ENCODE results near the gene RNF123.

The RNF123 gene

GRCh38 chr3:49658711-49659110, 30.6 kb upstream of the RNF123 start:
- no peak for DNase-seq (ENCODE audit: low read depth)

- DNase-seq (ENCODE audit: low read depth) = no peak
Observed at GRCh38 chr3:49659756-49660155, 29.6 kb upstream of the RNF123 start.

- no peak for DNase-seq (ENCODE audit: low read depth)
Observed at GRCh38 chr3:49661281-49661680, 28.1 kb upstream of the RNF123 start.

GRCh38 chr3:49662021-49662420, 27.3 kb upstream of the RNF123 start:
- DNase-seq (ENCODE audit: low read depth) = no peak

GRCh38 chr3:49662720-49663413, 26.5 kb upstream of the RNF123 start:
- no peak for DNase-seq (ENCODE audit: low read depth)

DNA sequence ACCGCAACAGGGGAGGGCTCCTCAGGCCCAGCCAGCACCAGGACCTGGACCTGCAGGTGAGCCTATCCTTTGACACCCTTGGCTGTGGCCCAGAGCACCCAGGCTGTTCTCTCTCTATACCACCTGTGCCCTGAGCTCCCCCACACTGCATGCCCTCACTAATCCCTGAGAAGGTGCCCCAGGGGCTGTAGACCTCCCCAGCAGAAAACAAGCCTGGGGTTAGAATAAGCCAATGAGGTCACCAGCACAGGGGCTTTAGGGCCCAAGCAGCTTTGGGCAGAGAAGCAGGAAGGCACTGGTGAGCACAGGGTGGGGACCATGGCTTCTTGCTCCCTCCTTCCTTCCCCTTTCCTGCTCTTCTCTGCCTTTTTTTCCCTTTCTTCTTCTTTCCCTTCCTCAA, 25.5 kb upstream of the RNF123 start:
- DNase-seq (ENCODE audit: low read depth) = no peak

DNA sequence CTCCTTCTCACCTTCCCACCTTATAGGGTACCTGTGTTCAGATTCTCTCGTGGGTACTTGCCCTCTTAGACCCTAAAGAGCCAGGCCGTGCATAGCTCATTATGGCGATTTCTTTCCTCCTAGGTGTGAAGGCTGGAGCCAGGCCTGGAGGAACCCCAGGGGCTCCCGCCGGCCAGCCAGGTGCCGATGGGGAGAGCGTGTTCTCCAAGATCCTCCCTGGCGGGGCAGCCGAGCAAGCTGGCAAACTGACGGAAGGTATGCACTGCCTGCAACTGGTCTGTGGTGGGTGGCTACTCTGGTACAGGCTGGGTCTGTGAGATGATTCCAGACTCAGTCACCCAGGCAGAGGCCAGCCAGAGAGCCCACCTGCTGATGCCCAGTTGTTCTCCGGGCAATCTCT, 25.1 kb upstream of the RNF123 start:
- no peak for DNase-seq (ENCODE audit: low read depth)

- DNase-seq (ENCODE audit: low read depth) = no peak
Observed at GRCh38 chr3:49665822-49666519, 23.4 kb upstream of the RNF123 start.

- DNase-seq (ENCODE audit: low read depth) = no peak
Observed at GRCh38 chr3:49666592-49666991, 22.8 kb upstream of the RNF123 start.

DNA sequence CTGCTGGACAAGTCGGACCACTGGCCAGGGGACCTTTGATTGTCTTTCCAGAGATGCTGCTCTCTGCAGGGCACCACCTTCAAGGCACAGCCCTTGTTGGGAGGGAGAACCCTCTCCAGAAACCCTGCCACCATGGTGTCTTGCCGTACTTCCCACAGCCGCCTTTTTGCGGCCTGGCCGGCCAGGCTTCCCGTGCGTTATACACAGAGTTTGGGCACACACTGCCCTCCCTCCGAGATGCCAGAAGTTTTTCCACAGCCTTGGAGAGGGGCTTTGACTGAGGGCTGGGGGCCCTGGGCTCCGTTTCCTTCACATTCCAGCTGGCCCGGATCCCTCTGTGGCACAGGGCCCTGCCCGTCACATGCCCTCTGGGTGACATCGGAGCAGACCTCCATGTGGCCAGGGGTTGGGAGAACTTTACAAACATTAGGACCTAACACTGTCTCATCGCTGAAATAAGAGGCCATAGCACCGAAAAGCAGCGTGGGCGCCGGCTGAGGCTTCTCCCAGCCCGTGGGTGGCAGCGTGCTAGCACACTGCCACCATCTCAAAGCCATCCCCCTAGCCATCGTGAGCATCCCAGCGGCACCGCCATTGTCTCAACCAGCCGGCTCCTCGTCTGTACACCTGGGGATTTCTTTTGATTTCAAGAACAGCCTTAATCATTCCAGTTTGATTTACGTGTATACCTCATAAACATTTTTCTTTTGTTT, 21.5 kb upstream of the RNF123 start:
- DNase-seq (ENCODE audit: low read depth) = no peak

DNA sequence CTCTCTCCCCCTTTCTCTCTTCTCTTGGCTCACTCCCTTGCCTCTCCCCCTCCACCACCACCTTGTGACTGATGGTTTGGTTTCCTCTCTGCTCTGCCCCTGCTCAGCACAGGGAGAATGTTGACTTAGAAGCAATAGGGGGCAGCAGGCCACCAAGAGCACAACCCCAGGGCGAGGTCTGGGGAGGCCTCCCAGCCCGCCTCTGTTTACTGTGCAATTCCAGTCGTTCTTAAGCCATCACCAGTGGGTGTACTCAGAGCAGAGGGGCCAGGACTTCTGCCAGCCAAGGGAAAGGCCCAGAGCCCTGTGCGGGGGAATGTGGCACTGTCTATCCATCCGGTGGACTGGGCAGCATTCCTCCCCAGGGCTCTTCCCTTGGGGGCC, 21.0 kb upstream of the RNF123 start:
- no peak for DNase-seq (ENCODE audit: low read depth)

DNA sequence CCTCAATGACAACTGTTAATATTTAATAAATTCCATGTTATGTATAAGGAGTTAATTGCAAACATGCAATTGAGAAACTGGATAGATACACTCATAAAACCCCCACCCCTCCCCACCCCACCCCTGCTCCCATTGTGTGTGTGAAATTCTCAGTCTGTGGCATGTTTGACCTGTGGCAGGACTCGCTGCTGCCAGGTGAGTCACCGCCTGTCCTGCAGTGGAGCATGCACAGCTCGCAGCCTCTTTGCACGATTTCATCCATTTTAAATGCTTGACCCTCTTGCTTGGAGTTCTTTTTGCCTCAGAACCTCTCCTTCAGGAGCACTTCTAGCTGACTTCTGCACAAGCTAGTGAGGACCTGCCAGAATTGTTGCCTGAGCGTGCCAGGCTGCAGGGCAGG, 20.5 kb upstream of the RNF123 start:
- DNase-seq (ENCODE audit: low read depth) = no peak

DNA sequence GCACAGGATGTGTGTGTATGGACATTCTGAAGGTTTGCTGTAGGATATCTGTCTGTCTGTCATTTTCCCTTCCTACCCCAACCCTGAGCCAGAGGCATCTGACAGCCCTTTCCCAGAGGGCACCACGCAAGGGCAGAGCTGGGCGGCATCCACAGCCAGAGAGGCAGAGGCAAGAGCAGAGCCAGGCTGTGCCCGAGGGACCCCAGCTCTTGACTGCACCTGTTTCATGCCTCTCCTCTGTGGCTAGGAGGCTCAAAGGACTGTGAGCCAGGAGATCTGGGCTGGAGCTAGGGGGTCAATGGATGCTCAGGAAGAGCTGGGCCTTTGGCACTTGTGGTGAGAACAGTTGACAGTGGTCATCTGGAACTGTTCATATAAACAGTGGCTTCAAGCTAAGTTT, 20.0 kb upstream of the RNF123 start:
- no peak for DNase-seq (ENCODE audit: low read depth)

GRCh38 chr3:49670940-49671290, 18.4 kb upstream of the RNF123 start:
- no peak for DNase-seq (ENCODE audit: low read depth)

DNA sequence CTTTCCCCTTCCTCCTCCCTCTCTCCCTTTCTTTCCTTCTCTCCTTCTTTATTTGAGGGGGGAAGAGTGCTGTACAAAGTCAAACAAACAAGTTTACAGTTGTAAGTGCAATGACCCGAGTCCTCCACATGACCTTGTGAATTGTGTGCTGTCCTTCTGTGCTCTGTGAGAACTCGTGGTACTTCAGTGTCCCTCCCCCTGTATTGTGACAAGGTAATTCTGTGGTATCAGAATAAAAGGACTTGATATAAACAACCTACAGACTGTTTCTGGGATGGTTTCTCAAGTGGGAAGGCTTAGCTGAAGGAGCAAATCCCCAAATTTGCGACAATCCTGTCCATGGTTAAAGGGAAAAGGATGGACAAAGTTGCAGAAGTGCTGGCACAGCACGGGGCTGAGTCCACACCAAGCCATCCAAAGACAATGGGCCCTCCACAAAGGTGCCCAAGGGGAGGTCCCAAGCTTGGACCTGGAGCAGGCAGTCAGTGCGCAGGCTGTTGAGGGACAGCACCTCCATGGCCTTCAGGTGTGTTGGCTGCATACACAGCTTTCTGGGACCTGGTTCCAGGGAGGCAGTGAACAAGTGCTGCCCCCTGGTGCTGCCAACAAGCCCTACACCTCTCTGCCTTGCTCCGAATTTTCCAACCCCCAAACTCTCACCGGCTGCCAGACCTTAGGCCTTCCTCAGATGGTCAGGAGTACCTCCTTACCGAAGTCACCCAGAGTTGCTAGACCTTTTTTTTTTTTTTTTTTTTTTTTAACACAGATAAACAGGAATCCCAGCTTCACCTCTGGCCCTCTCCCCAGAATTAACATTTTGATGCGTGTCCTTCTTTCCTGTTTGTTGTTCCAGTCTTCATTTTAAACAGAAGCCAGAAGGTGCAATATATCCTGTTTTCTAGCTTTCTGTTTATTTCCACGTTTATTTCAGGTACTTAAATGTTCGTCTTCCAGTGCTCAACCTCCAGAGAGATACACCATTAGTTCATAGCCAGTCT, 17.8 kb upstream of the RNF123 start:
- peak; percentile 73 for DNase-seq (ENCODE audit: low read depth)

DNA sequence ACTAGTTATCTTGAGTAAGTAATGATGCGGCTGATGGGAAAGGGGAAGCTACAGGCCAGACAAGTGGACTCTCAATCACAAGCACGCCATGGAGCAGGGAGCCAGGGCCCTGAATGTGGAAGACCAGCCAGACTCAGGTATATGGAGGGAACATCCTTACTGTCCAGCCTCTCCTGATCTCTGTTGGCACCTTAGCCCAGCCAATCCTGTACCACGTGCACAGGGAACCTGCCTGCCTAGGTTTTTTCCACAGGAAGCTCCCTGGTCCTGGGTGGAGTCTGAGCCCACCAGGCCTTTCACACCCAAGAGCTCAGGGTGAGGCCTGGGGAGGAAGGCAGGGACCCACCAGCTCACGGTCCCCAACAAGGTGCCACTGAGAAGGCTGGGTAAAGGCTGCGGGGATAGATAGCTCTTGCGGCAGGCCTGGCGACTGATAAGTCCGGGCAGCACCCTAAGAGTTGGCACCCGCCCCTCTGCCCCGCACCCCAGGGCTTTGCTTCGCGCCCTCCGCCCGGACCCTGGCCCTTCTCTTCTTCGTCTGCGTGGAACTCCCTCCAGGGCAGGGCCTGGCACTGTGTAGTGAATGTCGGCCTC, 16.1 kb upstream of the RNF123 start:
- peak; percentile 23 for DNase-seq (ENCODE audit: low read depth)

- peak; percentile 98 for DNase-seq (ENCODE audit: low read depth)
Observed at GRCh38 chr3:49673715-49674496, 15.5 kb upstream of the RNF123 start, which contains the start of gene APEH. Gene APEH (plus strand): TSS chr3:49674351. CDS start chr3:49674402, 51 bp downstream.

- no peak for DNase-seq (ENCODE audit: low read depth)
Observed at GRCh38 chr3:49674497-49674983, 14.8 kb upstream of the RNF123 start.

DNA sequence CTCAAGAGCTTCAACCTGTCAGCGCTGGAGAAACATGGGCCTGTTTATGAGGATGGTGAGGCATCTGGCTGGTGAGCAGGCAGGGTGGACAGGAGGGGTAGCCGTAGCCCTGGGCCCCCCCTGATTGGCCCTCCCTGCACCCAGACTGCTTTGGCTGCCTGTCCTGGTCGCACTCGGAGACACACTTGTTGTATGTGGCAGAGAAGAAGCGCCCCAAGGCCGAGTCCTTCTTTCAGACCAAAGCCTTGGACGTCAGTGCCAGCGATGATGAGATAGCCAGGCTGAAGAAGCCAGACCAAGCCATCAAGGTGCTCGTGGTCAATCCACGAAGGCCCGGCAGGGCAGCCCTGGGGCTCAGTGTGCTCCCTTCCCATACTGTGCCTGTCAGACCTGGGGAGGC, 13.4 kb upstream of the RNF123 start:
- DNase-seq (ENCODE audit: low read depth) = no peak

- no peak for DNase-seq (ENCODE audit: low read depth)
Observed at GRCh38 chr3:49680493-49681231, 8.7 kb upstream of the RNF123 start.
